OCI-LY3 (cell line): ENCODE results near the gene CASK.

Experiments
- H2AFZ ChIP-seq: fragments of 200-600, 300-600 bp; shearing (Covaris generic); 2 replicates; pipeline ENCODE4 v1.6.0; 2014; ENCODE audit warnings: antibody characterized with exemption, low read depth, low read length
- H3K27ac ChIP-seq: fragments of 200-600, 300-600 bp; sonication (generic); 2 replicates; pipeline ENCODE4 v1.5.1; 2014; ENCODE audit warnings: mild to moderate bottlenecking, low read length, moderate library complexity, mixed read lengths
- H3K27me3 ChIP-seq: fragments of 200-600, 300-600 bp; sonication (generic); 2 replicates; pipeline ENCODE4 v1.6.1; 2014; ENCODE audit warnings: low read depth, low read length, mixed read lengths
- H3K36me3 ChIP-seq: fragments of 200-600, 300-600 bp; sonication (generic); replicated peaks from 2 replicates; pipeline ENCODE3; 2014; ENCODE audit warnings: low read depth, low read length, mixed read lengths
- H3K4me1 ChIP-seq: fragments of 300-600, 200-600 bp; sonication (generic); 2 replicates; pipeline ENCODE4 v1.6.1; 2014; ENCODE audit warnings: low read length, mixed read lengths
- H3K4me2 ChIP-seq: fragments of 200-600, 300-600 bp; sonication (generic); 2 replicates; pipeline ENCODE4 v1.6.1; 2014; ENCODE audit warnings: low read length, mixed read lengths
- H3K4me3 ChIP-seq: fragments of 300-600, 200-600 bp; sonication (generic); 2 replicates; pipeline ENCODE4 v1.5.1; 2014; ENCODE audit warnings: antibody characterized with exemption, mild to moderate bottlenecking, low read length, moderate library complexity
- H3K79me2 ChIP-seq: fragments of 300-600, 200-600 bp; shearing (Covaris generic); 2 replicates; pipeline ENCODE4 v1.6.1; 2014; ENCODE audit warnings: mild to moderate bottlenecking, low read length, mixed read lengths
- H3K9ac ChIP-seq: fragments of 300-600, 200-600 bp; shearing (Covaris generic); 2 replicates; pipeline ENCODE4 v1.6.0; 2014; ENCODE audit warnings: mild to moderate bottlenecking, low read length, moderate library complexity
- H3K9me3 ChIP-seq: fragments of 200-600, 300-600 bp; shearing (Covaris generic); 2 replicates; pipeline ENCODE4 v1.6.1; 2014; ENCODE audit warnings: low read length, mixed read lengths; ENCODE audit not compliant: insufficient read depth
- H4K20me1 ChIP-seq: fragments of 200-600, 300-600 bp; sonication (generic); 2 replicates; pipeline ENCODE4 v1.6.1; 2016; ENCODE audit warnings: low read length, mixed read lengths; ENCODE audit not compliant: insufficient read depth
- EZH2phosphoT487 ChIP-seq: fragments of 200-600 bp; shearing (Covaris generic); IDR thresholded peaks from 2 replicates; pipeline ENCODE4 v1.6.1; 2018; ENCODE audit warnings: antibody characterized with exemption, mixed run types, low read depth
- TF ChIP-seq, protein P1 (sequence below): fragments of 200-600, 300-600 bp; sonication (generic); IDR thresholded peaks from 2 replicates; pipeline ENCODE4 v1.5.1; 2014; ENCODE audit warnings: antibody characterized with exemption, low read length, low read depth

Gene CASK

DNA sequence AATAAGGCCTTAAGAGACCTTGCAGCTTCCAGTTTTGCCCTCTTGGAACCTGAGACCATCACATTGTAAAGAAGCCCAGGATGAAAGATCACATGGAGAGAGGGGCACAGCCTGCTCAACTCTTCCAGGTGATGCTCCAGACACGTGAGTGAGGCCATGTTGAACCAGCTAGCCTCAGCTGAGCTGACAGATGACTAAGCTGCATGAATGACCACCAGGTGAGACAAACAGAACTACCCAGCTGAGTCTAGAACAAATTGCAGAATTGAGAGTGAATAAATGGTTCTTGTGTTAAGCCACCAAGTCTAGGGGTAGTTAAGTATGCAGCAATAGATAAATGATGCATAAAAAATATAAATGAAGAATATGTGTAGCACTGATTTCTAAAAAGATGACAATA is 216.1 kb downstream of the CASK start:
- no peak overlapping the region for H3K4me3 ChIP-seq
- H3K9me3 ChIP-seq, result no peaks in the 10 kb centered on the region
- H3K4me1 ChIP-seq, result peaks cover 66% of the 10 kb centered on the region
- no peaks in the 10 kb centered on the region for H3K27me3 ChIP-seq
- H3K9ac ChIP-seq, result no peak overlapping the region
- H2AFZ ChIP-seq, result no peak overlapping the region
- peaks cover 4% of the 10 kb centered on the region for H3K36me3 ChIP-seq
- no peak overlapping the region for H3K27ac ChIP-seq
- TF ChIP-seq EZH2phosphoT487, result no peak
- TF ChIP-seq, protein P1, sequence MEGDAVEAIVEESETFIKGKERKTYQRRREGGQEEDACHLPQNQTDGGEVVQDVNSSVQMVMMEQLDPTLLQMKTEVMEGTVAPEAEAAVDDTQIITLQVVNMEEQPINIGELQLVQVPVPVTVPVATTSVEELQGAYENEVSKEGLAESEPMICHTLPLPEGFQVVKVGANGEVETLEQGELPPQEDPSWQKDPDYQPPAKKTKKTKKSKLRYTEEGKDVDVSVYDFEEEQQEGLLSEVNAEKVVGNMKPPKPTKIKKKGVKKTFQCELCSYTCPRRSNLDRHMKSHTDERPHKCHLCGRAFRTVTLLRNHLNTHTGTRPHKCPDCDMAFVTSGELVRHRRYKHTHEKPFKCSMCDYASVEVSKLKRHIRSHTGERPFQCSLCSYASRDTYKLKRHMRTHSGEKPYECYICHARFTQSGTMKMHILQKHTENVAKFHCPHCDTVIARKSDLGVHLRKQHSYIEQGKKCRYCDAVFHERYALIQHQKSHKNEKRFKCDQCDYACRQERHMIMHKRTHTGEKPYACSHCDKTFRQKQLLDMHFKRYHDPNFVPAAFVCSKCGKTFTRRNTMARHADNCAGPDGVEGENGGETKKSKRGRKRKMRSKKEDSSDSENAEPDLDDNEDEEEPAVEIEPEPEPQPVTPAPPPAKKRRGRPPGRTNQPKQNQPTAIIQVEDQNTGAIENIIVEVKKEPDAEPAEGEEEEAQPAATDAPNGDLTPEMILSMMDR, result no peak
- no peaks in the 10 kb centered on the region for H3K79me2 ChIP-seq
- H3K4me2 ChIP-seq, result peak overlapping the region; percentile 59
- peaks cover 27% of the 10 kb centered on the region for H4K20me1 ChIP-seq

DNA sequence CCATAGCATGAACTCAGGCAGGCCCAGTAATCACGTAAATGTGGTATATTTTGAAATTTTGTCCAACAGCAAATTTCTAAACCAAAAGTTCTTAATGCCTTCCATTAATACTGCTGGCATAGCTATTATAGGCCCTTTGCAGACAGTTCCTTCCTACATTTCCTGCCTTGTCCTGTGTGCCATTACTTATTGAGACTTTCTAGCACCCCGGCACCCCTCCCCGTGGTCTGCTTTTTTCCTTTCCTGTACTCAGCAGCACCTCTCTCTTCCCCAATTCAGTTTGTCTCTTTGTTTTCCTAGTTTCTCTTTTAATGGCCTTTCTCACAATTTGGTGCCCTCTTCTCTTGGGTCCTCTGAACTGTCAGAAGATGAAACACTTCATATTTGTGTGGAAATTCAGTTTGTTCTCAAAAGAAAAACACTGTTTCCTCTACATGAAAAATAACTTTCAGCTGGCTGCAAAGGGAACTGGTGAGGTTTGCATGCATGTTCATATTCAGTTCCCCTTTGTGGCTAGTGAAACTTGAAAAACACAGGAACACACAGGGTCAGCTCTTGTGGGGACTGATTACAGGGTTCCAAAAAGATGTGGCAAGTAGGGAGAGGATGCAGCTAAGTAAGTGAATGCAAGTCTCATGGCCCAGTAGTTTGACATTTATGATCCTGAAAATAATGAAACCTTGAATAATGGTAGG is 217.5 kb downstream of the CASK start:
- H3K4me1 ChIP-seq, result peaks cover 66% of the 10 kb centered on the region
- no peaks in the 10 kb centered on the region for H3K27me3 ChIP-seq
- TF ChIP-seq, protein P1, result no peak
- TF ChIP-seq EZH2phosphoT487, result no peak
- H2AFZ ChIP-seq, result no peak overlapping the region
- H3K27ac ChIP-seq, result peak overlapping the region; percentile 85
- peaks cover 24% of the 10 kb centered on the region for H4K20me1 ChIP-seq
- H3K79me2 ChIP-seq, result no peaks in the 10 kb centered on the region
- peak overlapping the region; percentile 28; the same call in 1 of the 2 replicates for H3K9ac ChIP-seq
- H3K9me3 ChIP-seq, result no peaks in the 10 kb centered on the region
- H3K4me3 ChIP-seq, result peak overlapping the region; percentile 50
- peak overlapping the region; percentile 59 for H3K4me2 ChIP-seq
- H3K36me3 ChIP-seq, result peaks cover 6% of the 10 kb centered on the region

DNA sequence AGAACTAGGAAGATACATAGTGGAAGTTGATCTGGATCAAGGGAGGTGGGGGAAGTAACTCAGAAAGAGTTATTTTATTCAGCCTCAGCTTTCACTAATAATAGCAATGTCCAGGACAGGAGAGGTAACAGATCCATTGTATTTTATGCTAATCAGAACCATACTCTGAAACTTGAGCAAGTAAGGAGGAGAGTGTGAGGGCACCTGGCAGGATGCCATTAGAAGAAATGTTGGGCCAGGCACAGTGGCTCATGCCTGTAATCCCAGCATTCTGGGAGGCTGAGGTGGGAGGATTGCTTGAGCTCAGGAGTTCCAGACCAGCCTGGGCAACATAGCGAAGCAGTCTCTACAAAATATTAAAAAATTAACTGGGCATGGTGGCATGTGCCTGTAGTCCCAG is 218.3 kb downstream of the CASK start:
- Histone ChIP-seq H3K27ac (0 out of 2 replicates have a peak overlapping the region, but pooled peaks have one; percentile 85), H2AFZ (no peak overlapping the region), H3K27me3 (no peaks in the 10 kb centered on the region), H3K4me2 (peak overlapping the region; percentile 59), H3K79me2 (no peaks in the 10 kb centered on the region), H3K9ac (no peak overlapping the region), H3K36me3 (peaks cover 6% of the 10 kb centered on the region), H3K9me3 (no peaks in the 10 kb centered on the region), H3K4me1 (peaks cover 62% of the 10 kb centered on the region), H3K4me3 (no peak overlapping the region), H4K20me1 (peaks cover 20% of the 10 kb centered on the region)
- TF ChIP-seq EZH2phosphoT487, result no peak
- TF ChIP-seq, protein P1, result no peak

DNA sequence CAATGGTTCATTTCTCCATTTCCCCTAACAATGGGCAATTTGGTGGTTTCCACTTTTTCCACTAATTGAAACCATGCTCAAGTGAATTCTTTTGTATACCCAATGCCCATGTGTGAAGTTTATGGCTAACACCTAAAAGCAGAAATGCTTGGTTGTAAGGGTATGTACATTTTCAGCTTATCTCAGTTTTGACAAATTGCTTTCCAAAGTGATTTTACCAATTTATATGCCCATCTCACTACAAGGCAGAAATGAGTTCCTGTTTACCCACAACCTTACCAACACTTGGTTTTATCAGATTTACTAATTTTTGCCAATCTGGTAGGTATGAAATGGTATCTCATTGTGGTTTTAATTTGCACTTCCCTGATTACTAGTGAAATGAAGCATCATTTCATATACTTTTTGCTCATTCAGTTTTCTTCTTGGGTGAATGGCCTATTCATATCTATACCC is 219.8 kb downstream of the CASK start:
- H3K79me2 ChIP-seq, result no peaks in the 10 kb centered on the region
- TF ChIP-seq, protein P1, result no peak
- TF ChIP-seq EZH2phosphoT487, result no peak
- H3K9me3 ChIP-seq, result no peaks in the 10 kb centered on the region
- peaks cover 6% of the 10 kb centered on the region for H3K36me3 ChIP-seq
- no peak overlapping the region for H3K4me3 ChIP-seq
- H3K27ac ChIP-seq, result no peak overlapping the region
- no peak overlapping the region for H3K4me2 ChIP-seq
- no peak overlapping the region for H3K9ac ChIP-seq
- H4K20me1 ChIP-seq, result peaks cover 17% of the 10 kb centered on the region
- no peaks in the 10 kb centered on the region for H3K27me3 ChIP-seq
- H2AFZ ChIP-seq, result no peak overlapping the region
- peaks cover 52% of the 10 kb centered on the region for H3K4me1 ChIP-seq
